Keratinocyte (primary cell): ENCODE results near the gene ARL5A.

ENCODE experiments used
- EZH2 ChIP-seq: IDR thresholded peaks from one replicate; pipeline ENCODE4 v1.6.1; 2012; ENCODE audit warnings: inconsistent platforms, mild to moderate bottlenecking, low read length, moderate library complexity
- TF ChIP-seq, protein P1 (sequence below), 3 experiments: IDR thresholded peaks in 1 of 3; conservative IDR thresholded peaks in 1 of 3; optimal IDR thresholded peaks in 1 of 3; 2 replicates in 2 of 3; 3 replicates in 1 of 3; pipeline versions ENCODE3 to v1.5.1; 2011; ENCODE audit warnings: low read length in 3 of 3, mild to moderate bottlenecking in 3 of 3, moderate library complexity in 2 of 3, control low read depth in 1 of 3, inconsistent platforms in 1 of 3; ENCODE audit not compliant: insufficient read depth in 2 of 3; ENCODE audit errors: extremely low read depth in 1 of 3

DNA sequence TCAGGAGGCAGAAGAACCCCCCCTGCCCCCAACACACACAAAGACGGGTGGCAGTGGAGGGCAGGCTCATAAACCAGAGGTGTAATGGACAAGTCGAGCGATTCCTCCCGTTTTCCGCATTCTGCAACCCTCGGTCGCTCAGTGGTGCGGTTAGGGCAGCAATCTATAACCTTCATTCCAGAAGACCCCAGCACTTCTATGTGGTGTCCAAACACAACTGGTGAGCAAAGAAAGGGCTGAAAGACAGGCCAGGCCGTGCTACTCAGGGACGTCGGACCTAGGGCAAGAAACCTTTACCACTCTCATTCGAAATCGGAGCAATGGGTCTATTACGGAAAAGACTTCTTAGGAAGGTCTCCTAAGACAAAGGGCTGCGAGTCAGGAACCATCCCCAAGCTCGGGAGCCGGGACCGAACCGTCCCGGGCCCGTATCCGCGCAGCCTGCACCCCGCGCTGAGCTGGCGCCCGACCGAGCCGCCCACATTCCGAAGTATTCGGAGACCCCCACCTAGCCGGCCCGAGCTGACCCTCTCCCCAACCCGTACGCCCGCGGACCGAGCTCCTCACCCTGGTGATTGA is 568 bp downstream of the ARL5A start:
- TF ChIP-seq, protein P1, sequence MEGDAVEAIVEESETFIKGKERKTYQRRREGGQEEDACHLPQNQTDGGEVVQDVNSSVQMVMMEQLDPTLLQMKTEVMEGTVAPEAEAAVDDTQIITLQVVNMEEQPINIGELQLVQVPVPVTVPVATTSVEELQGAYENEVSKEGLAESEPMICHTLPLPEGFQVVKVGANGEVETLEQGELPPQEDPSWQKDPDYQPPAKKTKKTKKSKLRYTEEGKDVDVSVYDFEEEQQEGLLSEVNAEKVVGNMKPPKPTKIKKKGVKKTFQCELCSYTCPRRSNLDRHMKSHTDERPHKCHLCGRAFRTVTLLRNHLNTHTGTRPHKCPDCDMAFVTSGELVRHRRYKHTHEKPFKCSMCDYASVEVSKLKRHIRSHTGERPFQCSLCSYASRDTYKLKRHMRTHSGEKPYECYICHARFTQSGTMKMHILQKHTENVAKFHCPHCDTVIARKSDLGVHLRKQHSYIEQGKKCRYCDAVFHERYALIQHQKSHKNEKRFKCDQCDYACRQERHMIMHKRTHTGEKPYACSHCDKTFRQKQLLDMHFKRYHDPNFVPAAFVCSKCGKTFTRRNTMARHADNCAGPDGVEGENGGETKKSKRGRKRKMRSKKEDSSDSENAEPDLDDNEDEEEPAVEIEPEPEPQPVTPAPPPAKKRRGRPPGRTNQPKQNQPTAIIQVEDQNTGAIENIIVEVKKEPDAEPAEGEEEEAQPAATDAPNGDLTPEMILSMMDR (optimal IDR thresholded peaks at IDR 0.05 in 1 of 3, IDR thresholded peaks at IDR 0.05 in 1 of 3, conservative IDR thresholded peaks at IDR 0.05 in 1 of 3; ENCODE audit: extremely low read depth in 1 of 3, insufficient read depth in 2 of 3, low read length in 3 of 3), result no peak
- TF ChIP-seq EZH2, result no peak
